IPS-18c (cell line): Measurements from ENCODE around the gene NFATC2.
"Not testable (repeated sequence)": the region's sequence is repeated elsewhere in the genome, so short reads cannot be mapped to it uniquely, and the experiment has no call there.

Experiments
- H3K4me3 ChIP-seq: 2 replicates; pipeline ENCODE4 v1.7.0; 2013; ENCODE audit warnings: low read depth, mild to moderate bottlenecking, low read length, moderate library complexity; ENCODE audit not compliant: insufficient read depth
- H3K9me3 ChIP-seq: one replicate; pipeline ENCODE4 v1.6.1; 2013; ENCODE audit warnings: mild to moderate bottlenecking, low read length, moderate library complexity; ENCODE audit not compliant: control insufficient read depth, insufficient read depth

Gene NFATC2

DNA sequence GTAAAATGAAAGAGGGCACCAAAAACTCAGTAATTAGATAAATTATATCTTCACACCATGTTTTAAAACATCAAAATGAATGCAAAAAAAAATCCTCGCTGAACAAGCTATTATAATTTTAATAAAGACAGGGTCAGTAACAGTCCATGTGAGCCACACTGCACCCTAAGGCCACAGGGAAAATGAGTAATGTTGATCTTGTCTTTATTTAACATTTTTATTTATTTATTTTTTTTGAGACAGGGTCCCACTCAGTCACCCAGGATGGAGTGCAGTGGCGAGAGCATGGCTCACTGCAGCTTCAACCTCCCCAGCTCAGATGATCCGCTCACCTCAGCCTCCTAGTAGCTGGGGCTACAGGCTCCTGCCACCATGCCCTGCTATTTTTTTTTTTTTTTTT, 8.7 kb upstream of the NFATC2 start:
- no peak overlapping the region for H3K4me3 ChIP-seq
- H3K9me3 ChIP-seq, result peaks cover 2% of the 10 kb centered on the region

DNA sequence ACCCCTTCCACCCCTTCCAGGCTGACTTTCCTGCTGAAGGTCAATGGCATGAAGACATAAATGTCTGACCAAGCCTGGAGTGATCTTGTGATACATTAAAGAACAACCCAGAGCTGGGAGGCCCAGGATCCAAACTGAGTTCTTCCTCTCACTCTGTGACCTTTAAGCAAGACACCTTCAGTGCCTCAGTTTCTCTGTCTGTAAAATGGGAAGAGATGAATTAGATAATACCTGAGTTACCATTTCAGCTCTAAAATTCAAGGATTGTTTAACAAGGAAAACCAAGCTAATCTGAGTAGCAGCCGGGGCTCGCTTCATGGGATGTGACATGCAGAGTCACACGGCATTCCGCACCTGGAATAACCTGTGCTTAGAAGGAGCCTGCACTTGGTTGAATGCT, 7.0 kb upstream of the NFATC2 start:
- Histone ChIP-seq H3K4me3 (no peak overlapping the region), H3K9me3 (no peaks in the 10 kb centered on the region)

DNA sequence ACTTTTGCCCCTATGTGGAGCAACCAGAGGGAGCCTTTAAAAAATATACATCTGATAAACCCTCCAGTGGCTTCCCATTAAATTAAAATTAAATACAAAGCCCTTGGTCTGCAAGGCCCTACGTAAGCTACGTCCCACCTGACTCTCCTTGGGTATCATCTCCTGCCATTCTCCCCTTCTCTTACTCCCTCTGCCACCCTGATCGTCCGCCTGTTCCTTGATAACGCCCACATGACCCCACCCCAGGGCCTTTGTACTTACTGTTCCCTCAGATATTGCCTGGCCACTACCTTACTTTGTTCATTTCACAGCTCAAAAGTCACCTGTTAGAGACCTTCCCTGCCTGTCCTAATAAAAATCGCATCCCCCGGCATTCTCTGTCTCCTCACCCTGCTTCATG, 5.4 kb upstream of the NFATC2 start:
- Histone ChIP-seq H3K9me3 (no peaks in the 10 kb centered on the region), H3K4me3 (no peak overlapping the region)

DNA sequence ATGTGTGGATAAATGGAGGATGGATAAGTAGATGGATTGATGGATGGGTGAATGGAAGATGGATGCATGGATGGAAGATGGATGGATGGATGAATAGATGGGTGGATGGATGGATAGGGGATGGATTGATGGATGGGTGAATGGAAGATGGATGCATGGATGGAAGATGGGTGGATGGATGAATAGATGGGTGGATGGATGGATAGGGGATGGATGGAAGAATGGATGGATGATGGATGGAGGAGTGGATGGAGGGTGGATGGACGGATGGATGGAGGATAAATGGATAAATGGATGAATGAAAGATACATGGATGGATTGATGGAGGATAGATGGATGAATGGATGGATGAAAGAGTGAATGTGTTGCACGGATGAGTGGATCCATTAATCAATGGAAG, 3.0 kb upstream of the NFATC2 start:
- H3K9me3 ChIP-seq, result no peaks in the 10 kb centered on the region

DNA sequence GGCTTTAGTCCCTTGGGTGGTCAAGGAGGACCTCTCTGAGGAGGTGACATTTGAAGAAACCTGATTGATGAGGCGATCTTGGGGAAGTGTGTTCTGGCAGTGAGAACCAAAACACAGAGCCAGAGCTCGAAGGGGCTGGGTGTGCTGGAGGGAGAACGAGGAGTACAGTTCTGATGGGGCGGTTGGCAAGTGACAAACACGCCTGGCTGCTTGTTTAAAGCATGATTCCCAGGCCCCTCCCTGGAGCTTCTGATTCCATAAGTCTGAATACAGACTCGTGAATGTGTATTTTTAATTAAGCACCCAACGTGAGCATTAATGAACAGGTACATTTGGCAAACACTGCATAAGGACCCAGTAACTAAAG, 886 bp upstream of the NFATC2 start:
- Histone ChIP-seq H3K9me3 (no peaks in the 10 kb centered on the region), H3K4me3 (no peak overlapping the region)

More for the DNA sequence above, 3.0 kb upstream of the NFATC2 start:
- H3K4me3 ChIP-seq, result no peak overlapping the region

DNA sequence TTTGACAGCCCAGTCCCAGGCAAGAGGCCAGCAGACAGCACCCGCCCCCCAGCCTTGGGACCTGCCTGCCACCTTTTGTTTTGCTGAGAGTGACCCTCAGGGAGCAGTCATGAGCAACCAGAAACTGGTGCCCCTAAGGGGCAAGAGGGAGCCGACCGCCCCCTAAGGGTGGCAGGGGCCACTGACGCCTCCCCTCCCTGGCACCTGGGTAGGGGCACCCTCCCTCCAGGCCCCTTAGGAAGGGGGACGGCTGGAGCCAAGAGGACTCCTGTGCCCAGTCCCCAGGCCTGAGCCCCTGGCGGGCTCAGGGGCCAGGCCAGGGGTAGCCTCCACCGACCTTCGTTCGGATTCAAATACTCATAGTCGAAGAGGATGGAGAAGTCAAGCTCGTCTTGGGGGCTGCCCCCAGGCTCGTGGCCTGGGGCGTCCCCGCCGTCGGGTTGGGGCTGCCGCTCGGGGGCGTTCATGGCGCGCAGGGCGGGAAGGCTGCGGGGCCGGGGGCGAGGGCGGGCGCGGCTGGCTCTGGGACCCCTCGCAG, 417 bp downstream of the NFATC2 start:
- peak overlapping the region; percentile 51 for H3K4me3 ChIP-seq
- H3K9me3 ChIP-seq, result no peaks in the 10 kb centered on the region

DNA sequence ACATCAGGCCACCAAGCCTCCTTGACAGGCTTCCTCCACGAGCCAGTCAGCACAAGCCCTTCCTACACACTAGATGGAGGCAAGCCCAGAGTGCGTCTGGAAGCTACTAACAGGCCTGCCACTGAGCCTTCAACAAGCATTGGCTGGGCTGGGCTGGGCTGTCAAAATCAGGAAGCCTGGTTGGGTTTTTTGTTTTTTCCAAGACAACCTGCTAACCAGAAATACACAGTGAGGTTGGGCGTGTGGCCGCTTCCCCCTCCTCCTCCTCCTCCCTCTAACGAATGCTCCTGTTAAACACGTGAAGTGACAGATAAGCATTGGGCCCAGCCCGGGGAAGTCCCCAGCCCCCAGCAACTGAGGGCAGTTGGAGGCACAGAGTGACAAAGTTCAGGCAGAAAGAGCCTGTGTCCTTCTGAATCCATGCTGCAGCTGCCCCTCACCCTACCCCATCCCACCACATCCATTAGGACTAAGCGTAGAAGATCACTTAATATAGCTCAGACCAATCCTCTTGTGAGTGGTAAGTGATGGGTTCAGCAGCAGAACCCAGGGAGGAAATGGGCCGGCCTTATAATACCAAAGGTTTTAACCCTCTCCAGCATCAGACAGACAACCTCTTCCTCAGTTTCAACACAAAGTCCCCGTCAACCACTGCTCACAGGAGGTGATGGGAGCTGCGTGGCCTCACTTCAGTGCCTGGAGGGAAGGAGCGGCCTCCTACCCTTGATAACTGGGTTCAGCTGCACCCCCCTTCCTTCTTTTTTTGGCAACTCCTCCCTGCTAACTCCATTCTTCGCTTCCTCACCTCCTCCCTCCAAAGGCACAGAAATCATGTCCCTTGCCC, 1.1 kb downstream of the NFATC2 start:
- no peaks in the 10 kb centered on the region for H3K9me3 ChIP-seq
- H3K4me3 ChIP-seq, result no peak overlapping the region

DNA sequence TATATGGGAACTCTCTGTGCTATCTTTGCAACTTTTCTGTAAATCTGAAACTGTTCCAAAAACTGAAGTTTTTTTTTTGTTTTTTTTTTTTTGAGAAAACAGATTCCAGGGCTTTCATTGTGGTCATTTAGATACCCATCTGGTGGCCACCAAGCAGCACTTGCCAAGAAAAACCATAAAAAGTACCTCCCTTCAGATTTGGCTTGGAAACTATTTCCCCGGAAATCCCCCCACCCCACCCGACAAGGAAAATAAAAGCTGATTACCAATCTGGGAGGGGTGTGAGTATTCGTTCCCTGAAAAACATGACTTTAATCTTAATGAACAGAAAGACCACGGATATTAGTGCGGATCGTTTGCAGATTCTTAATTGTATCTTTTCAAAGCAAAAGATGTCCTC, 1.9 kb downstream of the NFATC2 start:
- no peaks in the 10 kb centered on the region for H3K9me3 ChIP-seq
- no peak overlapping the region for H3K4me3 ChIP-seq

DNA sequence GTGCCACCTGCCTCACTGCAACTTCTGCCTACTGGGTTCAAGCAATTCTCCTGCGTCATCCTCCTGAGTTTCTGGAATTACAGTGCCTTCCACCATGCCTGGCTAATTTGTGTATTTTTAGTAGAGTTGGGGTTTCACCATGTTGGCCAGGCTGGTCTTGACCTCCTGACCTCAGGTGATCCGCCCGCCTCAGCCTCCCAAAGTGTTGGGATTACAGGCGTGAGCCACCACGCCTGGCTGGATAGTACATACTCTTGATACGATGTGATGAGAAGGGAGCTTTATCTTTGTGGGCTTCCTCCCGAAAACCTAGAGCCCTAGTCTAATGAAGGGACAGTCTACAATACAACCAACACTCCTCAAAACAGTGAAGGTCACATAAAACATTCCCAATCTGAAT, 2.4 kb downstream of the NFATC2 start:
- H3K4me3 ChIP-seq, result not testable (repeated sequence)

DNA sequence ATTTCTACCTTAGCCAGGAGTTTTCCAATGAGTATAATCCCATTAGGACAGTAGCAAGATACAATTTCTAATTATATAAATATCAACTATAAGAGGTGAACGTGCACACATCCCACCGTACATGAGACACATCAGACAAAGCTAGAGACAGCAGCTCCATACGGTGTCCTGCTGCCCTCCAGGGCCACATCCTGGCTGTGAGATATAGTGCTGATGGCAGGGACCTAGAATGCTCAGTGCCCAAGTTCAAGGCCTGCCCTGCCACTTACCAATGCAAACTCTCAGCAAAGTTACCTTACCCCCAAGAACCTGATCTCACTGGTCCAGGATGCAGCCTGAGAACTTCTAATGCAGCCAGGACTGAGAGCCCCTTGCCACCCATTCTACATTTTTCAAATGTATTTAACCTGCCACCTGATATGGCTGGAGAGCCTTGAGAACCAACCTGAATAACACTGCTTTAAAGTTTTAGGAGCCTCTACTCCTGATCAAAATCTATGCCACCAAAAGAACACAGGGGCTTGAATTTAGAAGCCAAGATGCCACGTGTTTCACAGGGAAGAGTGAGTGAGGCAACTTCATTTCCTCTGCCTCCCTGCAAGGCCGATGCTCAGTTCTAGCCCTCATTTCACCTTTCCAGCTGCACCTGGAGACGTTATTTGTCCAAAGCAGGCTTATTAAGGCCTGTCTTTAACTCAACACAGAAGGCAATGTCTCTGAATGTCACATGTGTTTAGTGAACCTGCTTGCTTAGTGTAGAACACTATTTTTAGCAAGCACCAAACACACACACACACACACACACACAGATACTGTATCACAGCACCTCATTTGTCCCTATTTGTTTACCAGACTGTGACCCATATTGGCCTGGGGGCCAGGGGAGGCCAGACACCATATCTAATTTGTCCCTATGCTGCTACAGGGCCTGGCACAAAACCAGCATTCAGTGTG, 6.1 kb downstream of the NFATC2 start:
- H3K9me3 ChIP-seq, result no peaks in the 10 kb centered on the region

More for the DNA sequence above, 2.4 kb downstream of the NFATC2 start:
- not testable (repeated sequence) for H3K9me3 ChIP-seq

DNA sequence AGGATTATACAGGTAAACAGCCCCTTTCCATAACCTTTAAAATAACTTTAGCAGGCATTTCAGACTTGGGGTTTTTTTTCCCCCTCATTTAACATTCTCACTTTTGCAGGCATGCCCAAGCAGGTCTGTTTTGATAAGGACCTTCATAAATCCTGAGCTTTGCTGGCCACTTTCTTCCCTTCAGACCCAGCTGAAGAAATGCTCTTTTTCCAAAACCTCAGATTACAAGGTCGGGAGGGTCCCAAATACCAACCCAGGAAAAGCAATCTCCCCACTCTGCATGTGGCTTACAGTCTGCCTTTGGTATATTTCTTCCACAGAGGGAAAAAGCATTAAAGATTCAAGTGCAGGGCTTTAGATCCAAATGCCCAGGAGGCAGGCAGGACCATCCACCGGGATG, 6.8 kb downstream of the NFATC2 start:
- Histone ChIP-seq H3K9me3 (no peaks in the 10 kb centered on the region), H3K4me3 (no peak overlapping the region)

More for the DNA sequence above, 6.1 kb downstream of the NFATC2 start:
- no peak overlapping the region for H3K4me3 ChIP-seq

DNA sequence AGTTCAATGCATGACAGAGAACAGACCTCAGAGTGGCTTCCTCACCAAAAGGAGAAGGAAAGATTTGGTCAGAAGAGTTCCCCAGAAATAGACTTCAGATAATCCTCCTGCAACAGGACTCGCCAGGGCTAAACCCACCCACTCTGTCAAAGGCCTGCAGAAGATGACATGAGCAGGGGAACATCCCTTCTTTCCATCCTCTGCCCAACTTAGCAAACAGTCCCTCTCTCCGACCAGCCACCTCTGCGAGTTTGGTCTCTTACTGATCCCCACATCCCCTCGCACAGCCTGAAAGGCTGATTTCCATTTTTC, 7.5 kb downstream of the NFATC2 start:
- Histone ChIP-seq H3K9me3 (no peaks in the 10 kb centered on the region), H3K4me3 (no peak overlapping the region)

DNA sequence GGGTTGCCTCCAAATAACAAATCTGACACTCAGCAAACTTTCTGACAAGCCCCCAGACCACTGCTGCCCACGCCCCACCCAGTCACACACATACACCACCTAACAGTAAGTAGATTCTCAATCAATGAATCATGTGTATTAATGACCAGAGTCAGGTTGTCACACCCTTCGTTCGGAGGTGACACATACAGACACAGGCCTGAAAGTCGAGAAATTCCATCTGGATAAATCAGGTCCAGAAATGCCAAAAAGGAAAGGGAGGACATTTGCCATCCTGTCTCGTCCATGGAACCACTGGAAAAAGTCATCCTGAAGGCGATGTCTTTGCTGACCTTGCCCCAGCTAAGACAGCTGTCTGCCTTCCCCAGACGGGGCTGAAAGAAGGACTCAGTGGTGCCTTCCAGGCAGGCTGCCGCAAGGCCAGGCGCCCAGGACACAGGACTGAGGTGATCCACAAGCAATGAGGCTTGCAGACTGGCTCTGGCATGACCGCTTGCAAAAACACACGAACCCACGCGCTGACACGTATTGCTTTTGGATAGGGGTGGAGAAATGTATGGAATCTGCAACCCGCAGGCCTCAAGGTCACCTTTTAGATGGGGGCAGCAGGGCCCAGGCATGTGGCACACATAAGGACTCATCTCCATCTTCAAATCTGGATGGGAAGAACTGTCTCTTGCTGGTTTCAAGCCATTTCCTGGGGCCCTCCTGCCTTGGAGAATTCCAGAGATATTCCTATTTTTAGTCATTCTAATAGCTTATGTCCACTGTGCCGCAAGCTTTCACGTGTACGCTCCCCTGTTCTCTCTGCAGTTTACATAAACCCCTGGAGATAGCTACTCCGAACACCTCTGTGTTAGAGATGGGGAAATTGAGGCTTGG, 9.0 kb downstream of the NFATC2 start:
- Histone ChIP-seq H3K4me3 (no peak overlapping the region), H3K9me3 (no peaks in the 10 kb centered on the region)

DNA sequence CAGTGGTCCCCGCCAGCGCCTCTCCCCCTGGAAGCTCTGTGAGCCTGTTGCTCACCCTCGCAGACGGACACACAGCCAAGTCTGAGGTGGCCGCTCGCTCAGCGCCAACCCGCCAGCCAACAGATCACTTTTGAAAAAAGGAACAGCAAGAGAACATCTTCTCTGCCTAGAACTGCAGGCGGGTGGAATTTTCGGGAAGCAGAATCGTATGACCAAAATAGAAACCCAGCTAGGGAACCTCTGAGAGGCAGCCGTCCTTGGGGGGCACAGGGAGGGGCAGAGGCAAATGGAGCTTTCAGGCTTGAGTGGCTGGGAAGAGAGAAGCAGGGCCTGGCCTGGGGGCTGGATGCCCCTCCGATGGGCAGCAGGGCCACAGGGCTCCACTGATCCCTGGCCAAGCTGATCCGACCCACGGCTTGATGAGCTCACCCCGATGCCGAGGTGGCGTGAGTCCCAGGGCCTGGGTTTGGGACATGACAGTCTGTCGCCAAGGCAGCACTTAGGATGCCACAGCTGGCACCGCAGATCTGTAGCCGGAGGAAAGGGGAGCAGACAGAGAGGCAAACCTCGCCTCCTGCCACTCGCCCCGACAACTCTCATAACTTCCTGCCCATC, 9.8 kb downstream of the NFATC2 start:
- no peak overlapping the region for H3K4me3 ChIP-seq
- no peaks in the 10 kb centered on the region for H3K9me3 ChIP-seq

DNA sequence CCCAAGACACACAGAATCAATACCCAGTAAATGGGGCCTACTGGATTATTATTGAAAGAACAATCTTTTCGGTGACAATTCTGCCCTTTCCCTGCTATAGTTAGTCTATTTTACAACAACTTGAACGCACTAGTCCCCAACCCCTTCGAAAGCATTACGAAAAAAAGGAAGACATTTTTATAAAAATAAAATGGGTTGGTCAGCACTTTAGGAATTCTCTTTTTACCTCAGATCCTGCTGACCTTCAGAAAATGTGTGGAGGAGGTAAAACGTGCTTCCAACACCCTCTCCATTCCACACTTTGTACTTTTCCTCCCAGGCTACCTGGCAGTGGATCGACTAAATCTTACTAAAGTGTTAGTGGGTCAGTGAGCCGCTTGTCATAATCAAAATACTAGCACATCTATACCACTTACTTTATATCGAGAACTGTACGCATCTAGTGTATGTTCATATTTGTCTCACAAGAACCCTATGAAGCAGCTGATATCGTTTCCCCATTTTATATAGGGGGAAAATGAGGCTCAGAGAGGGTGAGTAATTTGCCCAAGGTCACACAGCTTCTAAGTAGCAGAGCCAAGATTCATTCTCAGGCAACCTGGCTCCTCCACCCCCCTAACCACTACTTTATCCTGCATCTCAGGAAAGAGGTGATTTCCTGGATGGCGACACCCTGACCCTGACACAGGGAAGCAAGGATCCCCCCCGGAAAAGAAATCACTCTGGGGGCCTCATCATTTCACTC, 10.6 kb downstream of the NFATC2 start:
- Histone ChIP-seq H3K4me3 (no peak overlapping the region), H3K9me3 (no peaks in the 10 kb centered on the region)

DNA sequence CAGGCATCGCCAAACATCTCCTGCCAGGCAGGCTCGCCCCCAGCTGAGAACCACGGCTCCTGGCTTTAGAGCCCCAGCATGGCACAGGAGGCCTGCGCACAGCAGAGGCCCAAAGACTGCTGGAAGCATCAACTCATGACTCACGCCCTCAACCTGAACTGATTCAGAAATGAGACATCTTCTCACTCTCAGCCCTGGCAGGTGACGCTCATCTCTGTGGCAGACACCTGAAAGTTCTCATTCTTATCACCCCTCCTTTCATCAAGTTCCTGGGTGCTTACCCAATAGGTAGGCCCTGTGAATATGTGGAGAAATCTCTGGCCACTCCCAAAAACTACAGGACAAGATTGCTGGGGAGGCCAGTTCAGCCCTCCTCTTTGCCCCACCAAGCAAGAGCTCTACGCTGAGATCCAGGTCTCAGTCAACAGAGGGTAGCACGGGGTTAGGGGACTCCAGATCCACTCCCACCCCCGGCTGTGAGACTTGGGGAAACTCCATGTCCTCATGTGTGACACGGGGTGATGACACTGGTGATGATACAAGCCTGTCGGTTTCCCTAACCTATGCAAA, 11.3 kb downstream of the NFATC2 start:
- H3K4me3 ChIP-seq, result no peak overlapping the region
- H3K9me3 ChIP-seq, result no peaks in the 10 kb centered on the region
